NCI-H187 (cell line): ENCODE data around the gene BPTF.
"Not testable (repeated sequence)": the region's sequence is repeated elsewhere in the genome, so short reads cannot be mapped to it uniquely, and the experiment has no call there.

Experiments used
- DNase-seq, 2 experiments: peaks; one replicate each; lab custom pipeline; 2025; lab: John Stamatoyannopoulos, UW

BPTF gene

DNA sequence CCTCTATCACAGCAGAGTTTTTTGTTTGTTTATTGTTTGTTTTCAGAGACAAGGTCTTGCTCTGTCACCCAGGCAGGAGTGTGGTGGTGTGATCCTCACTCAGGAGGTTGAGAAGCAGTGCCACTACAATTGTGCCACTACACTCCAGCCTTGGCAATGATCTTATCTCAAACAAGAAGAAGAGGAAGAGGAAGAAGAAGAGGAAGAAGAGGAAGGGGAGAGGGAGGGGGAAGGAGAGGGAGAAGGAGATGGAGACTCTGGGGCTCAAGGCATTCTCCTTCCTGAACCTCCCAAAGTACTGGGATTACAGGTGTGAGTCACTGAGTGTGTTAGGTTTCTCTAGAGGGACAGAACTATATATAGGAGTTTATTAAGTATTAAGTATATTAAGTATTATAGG, 188.1 kb downstream of the BPTF start:
- DNase-seq, result no peak

- no peak for DNase-seq
Observed at GRCh38 chr17:68015081-68015723, 189.9 kb downstream of the BPTF start.

DNA sequence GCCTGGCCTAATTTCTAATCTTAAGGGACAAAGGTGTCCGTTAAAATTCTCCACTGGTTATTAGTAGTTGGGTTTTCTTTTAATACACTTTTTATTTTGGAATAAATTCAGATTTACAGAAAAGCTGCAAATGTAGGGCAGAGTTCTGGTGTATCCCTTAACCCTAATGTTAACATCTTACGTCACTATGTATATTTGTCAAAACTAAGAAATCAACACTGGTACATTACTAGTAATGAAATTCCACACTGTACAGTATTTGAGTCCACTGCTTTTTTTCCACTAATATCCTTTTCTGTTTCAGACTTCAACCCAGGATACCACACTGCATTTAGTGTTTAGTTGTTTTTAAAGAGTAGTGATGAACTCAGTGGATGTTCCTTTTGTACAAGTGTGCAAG, 191.5 kb downstream of the BPTF start:
- DNase-seq, result no peak

GRCh38 chr17:68018493-68018892, 193.2 kb downstream of the BPTF start:
- DNase-seq, result not testable (repeated sequence)

- DNase-seq, result no peak
Observed at GRCh38 chr17:68019336-68019674, 194.0 kb downstream of the BPTF start.

GRCh38 chr17:68019675-68020408, 194.5 kb downstream of the BPTF start:
- DNase-seq, result peak; percentile 84 to 98

GRCh38 chr17:68020409-68020756, 195.1 kb downstream of the BPTF start:
- DNase-seq, result no peak

DNA sequence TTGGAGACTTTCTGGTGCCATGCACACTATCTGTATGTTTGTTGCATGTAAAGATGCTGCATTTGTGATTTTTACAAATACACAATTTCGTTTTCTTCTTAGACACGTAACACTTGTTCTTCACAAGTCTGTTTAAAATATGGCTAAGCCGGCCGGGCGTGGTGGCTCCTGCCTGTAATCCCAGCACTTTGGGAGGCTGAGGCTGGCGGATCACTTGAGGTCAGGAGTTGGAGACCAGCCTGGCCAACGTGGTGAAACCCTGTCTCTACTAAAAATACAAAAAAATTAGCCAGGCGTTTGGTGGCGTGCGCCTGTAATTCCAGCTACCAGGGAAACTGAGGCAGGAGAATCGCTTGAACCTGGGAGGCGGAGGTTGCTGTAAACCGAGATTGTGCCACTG, 195.5 kb downstream of the BPTF start:
- not testable (repeated sequence) for DNase-seq

DNA sequence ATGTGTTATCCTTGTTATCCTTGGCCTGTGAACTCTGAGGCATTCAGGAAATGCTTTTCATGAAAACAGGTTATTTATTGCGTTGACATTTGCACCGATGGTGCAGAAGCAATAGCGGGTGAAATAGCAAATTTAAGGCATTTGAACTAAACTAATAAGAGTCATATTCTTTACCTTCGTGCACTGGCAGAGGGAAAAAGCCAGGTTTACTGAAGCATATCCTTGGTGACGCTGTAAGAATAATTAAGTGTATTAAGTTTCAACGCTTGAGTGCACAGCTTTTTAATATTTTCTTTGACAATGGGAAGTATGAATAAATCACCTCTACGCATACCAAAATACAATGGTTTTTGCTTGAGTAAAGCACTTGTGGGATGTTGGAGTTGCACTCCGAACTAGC, 196.7 kb downstream of the BPTF start:
- DNase-seq, result no peak

- DNase-seq, result not testable (repeated sequence)
Observed at GRCh38 chr17:68022547-68022946, 197.2 kb downstream of the BPTF start.

- no peak for DNase-seq
Observed at GRCh38 chr17:68029512-68030215, 204.4 kb downstream of the BPTF start.
